C4-2B (cell line): ENCODE data around the gene PHKB.

ENCODE experiments used
- CTCF ChIP-seq: fragments of 450-650 bp; conservative IDR thresholded peaks from 2 replicates; pipeline ENCODE4 v1.5.1; 2017; ENCODE audit warnings: mild to moderate bottlenecking
- ZFX ChIP-seq: fragments of 450-650 bp; IDR thresholded peaks from 2 replicates; pipeline ENCODE4 v1.6.1; 2017

- no peak for TF ChIP-seq CTCF
- no peak for TF ChIP-seq ZFX
These were observed 271.0 kb downstream of the PHKB start for GRCh38 chr16:47732122-47732521.
